ENCODE measurements around the gene FRMD5. TPM values are rescaled to one million over a fixed set of nuclear protein-coding genes. Genes with fewer than 3 reads are reported as not detected.

Gene FRMD5
- total RNA-seq, 4 donors from 2014 or later, result 0.40 to 1.5 (median 1.1) TPM; not detected in 1

DNA sequence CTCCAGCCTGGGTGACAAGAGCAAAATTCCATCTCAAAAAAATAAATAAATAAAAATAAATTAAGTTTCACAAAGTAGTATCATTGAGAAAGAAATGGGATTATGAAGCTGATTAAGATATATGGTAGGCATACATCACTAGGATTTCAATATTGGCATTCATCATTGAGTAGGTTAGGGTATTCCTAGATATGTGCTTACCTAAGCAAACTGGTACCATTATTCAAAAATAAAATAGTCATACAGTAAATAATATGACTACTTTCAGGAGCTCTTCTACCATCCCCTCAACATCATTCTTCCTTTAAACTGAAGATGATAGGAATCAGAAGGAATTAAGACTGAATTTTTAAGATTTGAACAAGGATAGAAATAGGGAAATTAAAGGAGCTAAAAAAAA lies 66.6 kb downstream of the FRMD5 start:
- TF ChIP-seq, protein P1, sequence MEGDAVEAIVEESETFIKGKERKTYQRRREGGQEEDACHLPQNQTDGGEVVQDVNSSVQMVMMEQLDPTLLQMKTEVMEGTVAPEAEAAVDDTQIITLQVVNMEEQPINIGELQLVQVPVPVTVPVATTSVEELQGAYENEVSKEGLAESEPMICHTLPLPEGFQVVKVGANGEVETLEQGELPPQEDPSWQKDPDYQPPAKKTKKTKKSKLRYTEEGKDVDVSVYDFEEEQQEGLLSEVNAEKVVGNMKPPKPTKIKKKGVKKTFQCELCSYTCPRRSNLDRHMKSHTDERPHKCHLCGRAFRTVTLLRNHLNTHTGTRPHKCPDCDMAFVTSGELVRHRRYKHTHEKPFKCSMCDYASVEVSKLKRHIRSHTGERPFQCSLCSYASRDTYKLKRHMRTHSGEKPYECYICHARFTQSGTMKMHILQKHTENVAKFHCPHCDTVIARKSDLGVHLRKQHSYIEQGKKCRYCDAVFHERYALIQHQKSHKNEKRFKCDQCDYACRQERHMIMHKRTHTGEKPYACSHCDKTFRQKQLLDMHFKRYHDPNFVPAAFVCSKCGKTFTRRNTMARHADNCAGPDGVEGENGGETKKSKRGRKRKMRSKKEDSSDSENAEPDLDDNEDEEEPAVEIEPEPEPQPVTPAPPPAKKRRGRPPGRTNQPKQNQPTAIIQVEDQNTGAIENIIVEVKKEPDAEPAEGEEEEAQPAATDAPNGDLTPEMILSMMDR (IDR thresholded peaks at IDR 0.05), result no peak
- TF ChIP-seq POLR2A (IDR thresholded peaks at IDR 0.05), result no peak
- TF ChIP-seq EP300 (IDR thresholded peaks at IDR 0.05; ENCODE audit: low read depth), result no peak
- no peak for TF ChIP-seq POLR2AphosphoS5 (IDR thresholded peaks at IDR 0.05)
- Histone ChIP-seq H3K27me3 (no peaks in the 10 kb centered on the region), H3K27ac (no peak overlapping the region), H3K4me1 (no peaks in the 10 kb centered on the region), H3K4me3 (no peak overlapping the region), H3K9me3 (no peaks in the 10 kb centered on the region), H3K36me3 (no peaks in the 10 kb centered on the region)
- in situ Hi-C loops (cut with MboI; ENCODE audit: low pct_ligation_motif_present in 1 of 4, low pct_unique_long_range_greater_than_20kb in 1 of 4, low sequenced_read_pairs in 3 of 4) (no loop called here), intact Hi-C loops (cut with DNase I; ENCODE audit: low total_unique reads) (no loop called here)
- DNase-seq, result no peak

DNA sequence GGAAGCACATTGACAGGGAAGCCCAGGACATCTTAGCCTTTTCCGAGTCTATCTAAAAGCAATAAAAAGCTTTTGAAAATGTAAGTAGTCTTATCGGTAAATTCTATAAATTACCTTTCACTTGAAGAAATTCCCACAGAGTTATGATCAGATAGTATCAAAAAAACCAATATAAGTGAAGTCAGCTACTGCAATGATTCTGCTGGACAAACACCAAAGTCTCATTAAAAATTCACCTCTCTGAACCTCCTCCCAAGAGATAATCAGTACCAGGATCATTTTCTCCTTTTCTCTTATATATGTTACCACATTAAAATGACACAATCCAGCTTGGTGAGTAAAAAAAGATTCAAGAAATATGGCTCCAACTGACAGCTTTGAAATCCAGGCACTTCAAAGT lies 69.2 kb downstream of the FRMD5 start:
- no peak for DNase-seq
- no peak overlapping the region for H3K27ac ChIP-seq
- no peaks in the 10 kb centered on the region for H3K4me1 ChIP-seq
- no peaks in the 10 kb centered on the region for H3K9me3 ChIP-seq
- in situ Hi-C loops (cut with MboI; ENCODE audit: low pct_ligation_motif_present in 1 of 4, low pct_unique_long_range_greater_than_20kb in 1 of 4, low sequenced_read_pairs in 3 of 4), result no loop called here
- H3K4me3 ChIP-seq, result no peak overlapping the region
- intact Hi-C loops (cut with DNase I; ENCODE audit: low total_unique reads), result no loop called here
- TF ChIP-seq POLR2AphosphoS5 (IDR thresholded peaks at IDR 0.05) (no peak), EP300 (IDR thresholded peaks at IDR 0.05; ENCODE audit: low read depth) (no peak), POLR2A (IDR thresholded peaks at IDR 0.05) (no peak)
- TF ChIP-seq, protein P1 (IDR thresholded peaks at IDR 0.05), result no peak
- no peaks in the 10 kb centered on the region for H3K27me3 ChIP-seq
- no peaks in the 10 kb centered on the region for H3K36me3 ChIP-seq
- 86 to 100% methylated on average over 1 to 2 of the region's 2 CpGs for WGBS, 2 donors (ENCODE audit: low coverage in 1 of 2)

DNA sequence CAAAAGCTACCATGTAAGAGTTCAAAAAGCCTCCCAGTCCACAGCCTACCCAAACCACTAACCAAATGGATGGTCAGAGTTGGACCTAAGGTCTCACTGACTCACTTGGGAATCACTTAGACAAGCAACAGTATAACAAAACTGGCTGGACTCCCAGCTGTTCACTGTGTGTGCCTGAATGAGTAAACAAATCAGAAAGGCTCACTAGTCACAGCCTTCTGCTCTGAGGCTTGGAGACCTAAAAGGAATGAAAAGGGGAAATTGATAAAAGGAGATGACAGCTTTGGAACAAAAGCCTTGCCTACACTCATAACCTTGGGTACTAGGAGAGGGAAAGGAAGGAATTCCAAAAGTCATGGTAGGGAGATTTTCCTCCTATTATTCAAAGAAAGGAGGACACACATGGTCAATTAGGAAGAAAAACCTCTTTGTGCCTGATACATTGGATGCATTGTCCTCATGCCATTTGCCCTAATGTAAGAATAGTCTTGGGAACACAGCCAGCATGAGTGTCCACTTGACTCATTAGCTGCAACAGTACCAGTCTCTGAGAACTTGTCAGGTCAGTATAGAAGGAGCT lies 92.3 kb downstream of the FRMD5 start:
- Histone ChIP-seq H3K27ac (no peak overlapping the region), H3K36me3 (no peaks in the 10 kb centered on the region), H3K4me3 (no peak overlapping the region), H3K27me3 (no peaks in the 10 kb centered on the region), H3K4me1 (peaks cover 0 to 6% (median 0%) of the 10 kb centered on the region in 4 donors), H3K9me3 (no peaks in the 10 kb centered on the region)
- no peak for DNase-seq
- in situ Hi-C loops (cut with MboI; ENCODE audit: low pct_ligation_motif_present in 1 of 4, low pct_unique_long_range_greater_than_20kb in 1 of 4, low sequenced_read_pairs in 3 of 4) (no loop called here), intact Hi-C loops (cut with DNase I; ENCODE audit: low total_unique reads) (no loop called here)
- TF ChIP-seq, protein P1 (IDR thresholded peaks at IDR 0.05), result no peak
- TF ChIP-seq EP300 (IDR thresholded peaks at IDR 0.05; ENCODE audit: low read depth), result no peak
- no peak for TF ChIP-seq POLR2AphosphoS5 (IDR thresholded peaks at IDR 0.05)
- no peak for TF ChIP-seq POLR2A (IDR thresholded peaks at IDR 0.05)

GRCh38 chr15:44101944-44102343 lies 93.1 kb downstream of the FRMD5 start:
- H3K4me3 ChIP-seq, result no peak overlapping the region
- H3K4me1 ChIP-seq, result peaks cover 0 to 6% (median 0%) of the 10 kb centered on the region in 4 donors
- no peaks in the 10 kb centered on the region for H3K27me3 ChIP-seq
- no peaks in the 10 kb centered on the region for H3K36me3 ChIP-seq
- in situ Hi-C loops (cut with MboI; ENCODE audit: low pct_ligation_motif_present in 1 of 4, low pct_unique_long_range_greater_than_20kb in 1 of 4, low sequenced_read_pairs in 3 of 4), result no loop called here
- intact Hi-C loops (cut with DNase I; ENCODE audit: low total_unique reads), result no loop called here
- H3K27ac ChIP-seq, result no peak overlapping the region
- 50 to 97% methylated on average over 1 of the region's 1 CpG for WGBS, 2 donors (ENCODE audit: low coverage in 1 of 2)
- TF ChIP-seq EP300 (IDR thresholded peaks at IDR 0.05; ENCODE audit: low read depth) (no peak), POLR2AphosphoS5 (IDR thresholded peaks at IDR 0.05) (no peak), POLR2A (IDR thresholded peaks at IDR 0.05) (no peak)
- TF ChIP-seq, protein P1 (IDR thresholded peaks at IDR 0.05), result no peak
- no peaks in the 10 kb centered on the region for H3K9me3 ChIP-seq
- no peak for DNase-seq
